DMS79 treated with DMSO at 0.1 percent for 48 hours (cell line): ENCODE measurements around the gene CEP89.
"Not testable (repeated sequence)": the region's sequence is repeated elsewhere in the genome, so short reads cannot be mapped to it uniquely, and the experiment has no call there.

Experiments
- DNase-seq: peaks from one replicate; lab custom pipeline; 2025; lab: John Stamatoyannopoulos, UW

The CEP89 gene

GRCh38 chr19:32971715-32972540 lies at the start of gene CEP89, which contains the start of gene FAAP24:
Gene CEP89 (minus strand): TSS chr19:32971958. CDS start chr19:32971874, 84 bp downstream.
Gene FAAP24 (plus strand): TSS chr19:32972242. CDS start chr19:32973197, 955 bp downstream.
- peak; percentile 97 for DNase-seq

GRCh38 chr19:33010891-33011290 lies 39.1 kb upstream of the CEP89 start:
- not testable (repeated sequence) for DNase-seq

GRCh38 chr19:33008738-33009137 lies 37.0 kb upstream of the CEP89 start:
- DNase-seq, result no peak

- DNase-seq, result peak; percentile 81
Measured at GRCh38 chr19:33005440-33005839, 33.7 kb upstream of the CEP89 start.

GRCh38 chr19:33003424-33004024 lies 31.8 kb upstream of the CEP89 start:
- DNase-seq, result peak; percentile 15

- peak; percentile 67 for DNase-seq
Measured at GRCh38 chr19:33002126-33002865, 30.5 kb upstream of the CEP89 start.

GRCh38 chr19:33000910-33001309 lies 29.2 kb upstream of the CEP89 start:
- no peak for DNase-seq

GRCh38 chr19:33000510-33000909 lies 28.8 kb upstream of the CEP89 start:
- DNase-seq, result no peak

- DNase-seq, result no peak
Measured at GRCh38 chr19:32998722-32999121, 27.0 kb upstream of the CEP89 start.

GRCh38 chr19:32997716-32998355 lies 26.1 kb upstream of the CEP89 start:
- DNase-seq, result no peak

GRCh38 chr19:32997061-32997464 lies 25.3 kb upstream of the CEP89 start:
- not testable (repeated sequence) for DNase-seq

GRCh38 chr19:32995966-32996365 lies 24.2 kb upstream of the CEP89 start:
- not testable (repeated sequence) for DNase-seq

GRCh38 chr19:32988724-32989123 lies 17.0 kb upstream of the CEP89 start:
- no peak for DNase-seq

- DNase-seq, result not testable (repeated sequence)
Measured at GRCh38 chr19:32988254-32988653, 16.5 kb upstream of the CEP89 start.

GRCh38 chr19:32982488-32982887 lies 10.7 kb upstream of the CEP89 start:
- not testable (repeated sequence) for DNase-seq

GRCh38 chr19:32979807-32980206 lies 8.0 kb upstream of the CEP89 start:
- not testable (repeated sequence) for DNase-seq

GRCh38 chr19:32977813-32978212 lies 6.1 kb upstream of the CEP89 start:
- not testable (repeated sequence) for DNase-seq

- no peak for DNase-seq
Measured at GRCh38 chr19:32977280-32977679, 5.5 kb upstream of the CEP89 start.

GRCh38 chr19:32976223-32976805 lies 4.6 kb upstream of the CEP89 start:
- DNase-seq, result peak; percentile 75

GRCh38 chr19:32971012-32971595 lies 654 bp downstream of the CEP89 start:
- no peak for DNase-seq

GRCh38 chr19:32969549-32969948 lies 2.2 kb downstream of the CEP89 start:
- no peak for DNase-seq
